T1000 (cell line): ENCODE results near the gene TMEM39A.

ENCODE experiments used
- DNase-seq: peaks from one replicate; lab custom pipeline; 2025; ENCODE audit warnings: mixed read lengths; lab: John Stamatoyannopoulos, UW

The TMEM39A gene

GRCh38 chr3:119453822-119454221, 9.6 kb downstream of the TMEM39A start:
- DNase-seq = no peak

- no peak for DNase-seq
Measured at GRCh38 chr3:119444590-119444989, 18.8 kb downstream of the TMEM39A start.

- no peak for DNase-seq
Measured at GRCh38 chr3:119443179-119443578, 20.2 kb downstream of the TMEM39A start.

GRCh38 chr3:119437691-119438258, 25.6 kb downstream of the TMEM39A start:
- DNase-seq = no peak

- no peak for DNase-seq
Measured at GRCh38 chr3:119436977-119437376, 26.4 kb downstream of the TMEM39A start.

GRCh38 chr3:119434703-119435102, 28.7 kb downstream of the TMEM39A start:
- no peak for DNase-seq

- no peak for DNase-seq
Measured at GRCh38 chr3:119433613-119434325, 29.6 kb downstream of the TMEM39A start.

GRCh38 chr3:119428538-119428937, 34.9 kb downstream of the TMEM39A start:
- no peak for DNase-seq

GRCh38 chr3:119427669-119428068, 35.7 kb downstream of the TMEM39A start:
- no peak for DNase-seq

- DNase-seq = no peak
Measured at GRCh38 chr3:119420196-119420595, 43.2 kb downstream of the TMEM39A start.

- DNase-seq = no peak
Measured at GRCh38 chr3:119418641-119419040, 44.8 kb downstream of the TMEM39A start.

- DNase-seq = no peak
Measured at GRCh38 chr3:119417771-119418512, 45.5 kb downstream of the TMEM39A start.

- no peak for DNase-seq
Measured at GRCh38 chr3:119416873-119417272, 46.5 kb downstream of the TMEM39A start.

GRCh38 chr3:119413603-119414280, 49.7 kb downstream of the TMEM39A start:
- no peak for DNase-seq

GRCh38 chr3:119409844-119410243, 53.6 kb downstream of the TMEM39A start:
- DNase-seq = no peak

GRCh38 chr3:119408243-119408950, 55.0 kb downstream of the TMEM39A start:
- DNase-seq = no peak

GRCh38 chr3:119405315-119405714, 58.1 kb downstream of the TMEM39A start:
- DNase-seq = no peak

GRCh38 chr3:119403201-119403600, 60.2 kb downstream of the TMEM39A start:
- no peak for DNase-seq

GRCh38 chr3:119402791-119403190, 60.6 kb downstream of the TMEM39A start:
- DNase-seq = no peak

- DNase-seq = no peak
Measured at GRCh38 chr3:119401503-119402440, 61.6 kb downstream of the TMEM39A start.

- no peak for DNase-seq
Measured at GRCh38 chr3:119401069-119401468, 62.3 kb downstream of the TMEM39A start.
